Rectal smooth muscle tissue (tissue), 1 donor: Measurements from ENCODE around the gene SLC25A5.

ENCODE experiments used
- H3K27ac ChIP-seq: one replicate; pipeline ENCODE4 v1.7.0; 2013; ENCODE audit warnings: low read depth, low read length, inconsistent platforms
- H3K27me3 ChIP-seq: one replicate; pipeline ENCODE4 v1.7.0; 2013; ENCODE audit warnings: low read length; ENCODE audit not compliant: control insufficient read depth, insufficient read depth
- H3K36me3 ChIP-seq: one replicate; pipeline ENCODE4 v1.7.0; 2013; ENCODE audit warnings: low read length; ENCODE audit not compliant: control insufficient read depth, insufficient read depth
- H3K4me1 ChIP-seq: one replicate; pipeline ENCODE4 v1.7.0; 2013; ENCODE audit warnings: low read length; ENCODE audit not compliant: control insufficient read depth, insufficient read depth
- H3K4me3 ChIP-seq: one replicate; pipeline ENCODE4 v1.7.0; 2013; ENCODE audit warnings: low read length
- H3K9ac ChIP-seq: one replicate; pipeline ENCODE4 v1.7.0; 2013; ENCODE audit warnings: low read length

SLC25A5 gene

GRCh38 chrX:119455264-119455663 is 13.0 kb upstream of the SLC25A5 start:
- no peak overlapping the region for H3K4me3 ChIP-seq
- no peak overlapping the region for H3K27ac ChIP-seq
- no peaks in the 10 kb centered on the region for H3K4me1 ChIP-seq

GRCh38 chrX:119459181-119459580 is 9.1 kb upstream of the SLC25A5 start:
- no peak overlapping the region for H3K4me3 ChIP-seq
- H3K36me3 ChIP-seq = no peaks in the 10 kb centered on the region
- no peaks in the 10 kb centered on the region for H3K4me1 ChIP-seq
- H3K27ac ChIP-seq = no peak overlapping the region
- no peak overlapping the region for H3K9ac ChIP-seq
- no peaks in the 10 kb centered on the region for H3K27me3 ChIP-seq

More at GRCh38 chrX:119455264-119455663, 13.0 kb upstream of the SLC25A5 start:
- Histone ChIP-seq H3K36me3 (no peaks in the 10 kb centered on the region), H3K9ac (no peak overlapping the region), H3K27me3 (no peaks in the 10 kb centered on the region)

DNA sequence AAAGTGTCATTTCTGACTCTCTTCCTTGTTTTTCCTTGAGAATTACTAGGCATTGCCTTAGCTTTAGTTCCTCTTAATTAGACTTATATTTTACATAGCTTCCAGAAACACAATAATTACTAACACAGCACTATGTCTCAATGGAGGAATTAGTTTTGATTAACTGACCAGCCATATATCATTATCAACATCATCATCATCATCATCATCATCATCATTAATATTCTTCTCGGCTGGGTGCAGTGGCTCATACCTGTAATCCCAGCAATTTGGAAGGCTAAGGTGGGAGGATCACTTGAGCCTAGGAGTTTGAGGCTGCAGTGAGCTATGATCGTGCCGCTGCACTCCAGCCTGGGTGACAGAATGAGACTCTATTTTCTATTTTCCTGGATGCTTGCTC is 2.7 kb upstream of the SLC25A5 start:
- no peaks in the 10 kb centered on the region for H3K27me3 ChIP-seq
- no peaks in the 10 kb centered on the region for H3K36me3 ChIP-seq
- no peak overlapping the region for H3K4me3 ChIP-seq
- no peaks in the 10 kb centered on the region for H3K4me1 ChIP-seq
- no peak overlapping the region for H3K9ac ChIP-seq
- no peak overlapping the region for H3K27ac ChIP-seq

DNA sequence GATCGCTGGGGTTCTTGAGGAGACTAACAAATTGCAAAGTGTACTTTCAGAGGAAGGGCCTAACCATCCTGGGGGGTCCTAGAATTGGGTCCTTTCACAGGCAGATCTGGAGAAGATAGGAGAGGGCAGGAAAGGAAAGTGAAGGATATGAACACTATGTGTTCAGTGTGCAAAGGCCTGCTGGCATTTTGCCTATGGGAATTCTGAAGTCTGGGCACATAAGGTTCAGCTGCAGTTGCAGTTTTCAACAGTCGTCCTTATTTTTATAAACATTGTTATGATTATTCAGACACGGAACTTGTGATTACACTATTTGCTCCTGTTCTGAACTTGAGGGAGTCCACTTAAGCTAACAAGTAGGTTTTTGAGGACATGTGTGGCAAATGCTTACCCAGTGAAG is 1.3 kb upstream of the SLC25A5 start:
- no peak overlapping the region for H3K9ac ChIP-seq
- no peak overlapping the region for H3K27ac ChIP-seq

DNA sequence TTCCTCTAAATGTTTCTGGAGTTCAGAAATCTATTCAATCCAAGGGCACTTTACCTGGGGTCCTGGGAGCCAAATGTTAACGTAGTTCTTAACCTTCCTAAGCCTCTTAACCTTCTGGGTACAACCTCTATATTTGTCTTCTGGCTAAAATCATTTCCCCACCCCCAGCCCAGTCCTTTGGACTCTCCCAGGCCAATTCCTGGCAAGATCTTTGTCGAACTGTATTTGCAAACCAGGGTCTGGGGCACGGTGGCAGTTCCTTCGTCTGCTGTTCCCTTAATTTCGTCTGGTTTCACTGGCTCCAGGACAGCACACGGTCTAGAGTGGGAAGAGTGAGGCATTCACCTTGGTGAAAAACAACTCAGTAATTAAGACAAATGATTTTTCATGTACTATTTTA is 811 bp upstream of the SLC25A5 start:
- Histone ChIP-seq H3K9ac (no peak overlapping the region), H3K27me3 (no peaks in the 10 kb centered on the region), H3K4me1 (no peaks in the 10 kb centered on the region), H3K4me3 (no peak overlapping the region), H3K36me3 (peaks cover 2% of the 10 kb centered on the region), H3K27ac (no peak overlapping the region)

More for the DNA sequence above, 1.3 kb upstream of the SLC25A5 start:
- Histone ChIP-seq H3K4me3 (no peak overlapping the region), H3K4me1 (no peaks in the 10 kb centered on the region), H3K27me3 (no peaks in the 10 kb centered on the region), H3K36me3 (peaks cover 2% of the 10 kb centered on the region)

DNA sequence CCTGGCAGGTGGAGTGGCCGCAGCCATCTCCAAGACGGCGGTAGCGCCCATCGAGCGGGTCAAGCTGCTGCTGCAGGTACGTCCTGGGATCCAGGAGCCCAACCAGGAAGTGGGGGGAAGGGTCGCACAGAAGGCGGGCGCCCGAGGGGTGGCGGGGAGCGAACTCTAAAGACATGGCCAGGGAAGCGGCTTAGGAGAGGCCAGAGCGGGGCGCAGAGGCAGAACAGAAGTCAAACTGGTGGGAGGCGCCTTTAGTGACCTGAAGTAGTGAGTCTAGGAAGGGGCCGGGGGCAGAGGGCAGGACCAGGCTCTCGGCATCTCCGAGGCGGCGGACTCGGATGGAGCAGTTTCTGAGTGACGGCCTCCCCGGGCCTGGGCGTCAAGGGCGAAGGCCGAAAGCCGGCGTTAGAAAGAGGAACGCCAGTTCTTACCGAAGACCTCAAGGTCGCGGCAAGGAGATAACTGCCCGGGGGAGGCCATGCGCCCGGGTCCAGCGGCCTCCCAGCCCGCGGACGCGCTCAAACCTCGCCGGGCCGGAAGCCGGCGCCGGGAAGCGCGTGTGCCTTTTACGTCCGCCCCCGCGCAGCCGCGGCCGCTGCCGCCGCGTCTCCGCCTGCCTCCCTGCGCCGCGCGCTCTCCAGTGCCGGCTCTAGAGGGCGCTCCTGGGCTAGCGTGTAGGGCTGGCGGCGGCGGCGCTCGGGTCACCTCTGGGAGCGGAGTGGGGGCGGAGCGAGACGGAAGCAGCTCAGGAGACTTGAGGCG is 488 bp downstream of the SLC25A5 start:
- Histone ChIP-seq H3K27me3 (no peaks in the 10 kb centered on the region), H3K27ac (peak overlapping the region; percentile 95), H3K4me1 (no peaks in the 10 kb centered on the region), H3K9ac (peak overlapping the region; percentile 89), H3K4me3 (peak overlapping the region; percentile 84), H3K36me3 (peaks cover 2% of the 10 kb centered on the region)

- Histone ChIP-seq H3K4me1 (no peaks in the 10 kb centered on the region), H3K27me3 (no peaks in the 10 kb centered on the region), H3K36me3 (peaks cover 2% of the 10 kb centered on the region), H3K27ac (peak overlapping the region; percentile 84), H3K4me3 (peak overlapping the region; percentile 79), H3K9ac (peak overlapping the region; percentile 74)
Observed at GRCh38 chrX:119469313-119469635, 1.0 kb downstream of the SLC25A5 start.

- H3K36me3 ChIP-seq = peaks cover 2% of the 10 kb centered on the region
- H3K9ac ChIP-seq = no peak overlapping the region
- no peaks in the 10 kb centered on the region for H3K27me3 ChIP-seq
- no peak overlapping the region for H3K4me3 ChIP-seq
- no peaks in the 10 kb centered on the region for H3K4me1 ChIP-seq
- H3K27ac ChIP-seq = no peak overlapping the region
Observed at GRCh38 chrX:119474615-119475388, 6.6 kb downstream of the SLC25A5 start.

DNA sequence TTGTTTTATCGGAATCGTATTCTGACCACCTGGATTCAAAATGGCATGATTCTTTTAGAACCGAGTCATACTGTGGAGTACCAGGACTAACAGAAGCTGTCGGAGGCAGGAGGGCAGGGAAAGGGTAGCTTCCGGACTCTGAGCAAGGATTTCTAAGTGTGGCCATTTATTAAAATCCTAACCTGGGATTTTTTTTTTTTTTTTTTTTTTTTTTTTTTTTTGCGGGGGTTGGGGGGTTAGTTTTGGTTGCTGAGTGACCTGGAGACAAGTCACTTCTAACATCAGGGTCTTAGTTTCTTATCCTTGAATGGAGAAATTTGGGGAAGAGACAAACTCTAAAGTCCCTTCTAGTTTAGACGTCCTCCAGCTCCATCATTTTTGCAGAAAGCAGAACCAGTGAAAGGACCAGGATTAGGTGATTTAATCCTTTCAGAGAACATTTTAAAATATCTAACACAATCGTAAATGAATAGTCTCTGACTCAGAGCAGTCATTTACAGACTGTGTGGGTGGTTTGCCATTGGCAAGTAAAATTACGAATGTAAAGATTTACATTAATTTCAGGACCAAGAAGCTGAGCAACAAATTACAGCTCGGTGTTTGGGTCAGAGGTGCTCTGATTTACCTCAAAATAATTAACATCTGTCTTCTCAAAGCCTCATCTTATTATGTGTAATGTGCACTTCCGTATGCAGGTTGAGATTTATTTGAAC is 7.3 kb downstream of the SLC25A5 start:
- peaks cover 2% of the 10 kb centered on the region for H3K36me3 ChIP-seq
- H3K4me3 ChIP-seq = no peak overlapping the region
- H3K27me3 ChIP-seq = no peaks in the 10 kb centered on the region
- H3K27ac ChIP-seq = no peak overlapping the region
- no peak overlapping the region for H3K9ac ChIP-seq
- no peaks in the 10 kb centered on the region for H3K4me1 ChIP-seq

DNA sequence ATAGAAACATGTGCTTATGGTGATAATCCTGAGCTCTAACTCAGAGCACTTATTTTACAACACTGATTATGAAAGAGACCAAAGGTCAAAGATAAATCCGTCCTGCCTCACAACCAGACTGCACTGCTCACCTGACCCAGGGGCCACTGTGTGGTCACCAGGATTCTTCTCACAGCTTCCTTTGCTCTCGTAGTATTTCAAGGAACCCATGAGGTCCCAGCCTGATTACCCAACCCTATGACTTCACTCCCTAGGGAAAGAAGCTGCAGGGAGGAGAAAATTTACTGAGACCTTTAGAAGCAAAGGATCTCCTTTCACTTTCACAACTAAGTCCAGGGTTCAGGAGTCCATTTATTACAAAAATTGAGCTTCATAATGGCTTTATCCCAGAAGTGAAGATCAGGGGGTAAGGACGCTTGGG is 9.6 kb downstream of the SLC25A5 start:
- Histone ChIP-seq H3K27ac (no peak overlapping the region), H3K4me3 (no peak overlapping the region), H3K27me3 (peaks cover under 1% of the 10 kb centered on the region), H3K36me3 (no peaks in the 10 kb centered on the region), H3K4me1 (no peaks in the 10 kb centered on the region), H3K9ac (no peak overlapping the region)

- Histone ChIP-seq H3K4me1 (no peaks in the 10 kb centered on the region), H3K4me3 (no peak overlapping the region), H3K36me3 (no peaks in the 10 kb centered on the region), H3K9ac (no peak overlapping the region), H3K27ac (no peak overlapping the region), H3K27me3 (peaks cover 1% of the 10 kb centered on the region)
Observed at GRCh38 chrX:119478504-119478903, 10.3 kb downstream of the SLC25A5 start.

- no peak overlapping the region for H3K4me3 ChIP-seq
- H3K36me3 ChIP-seq = no peaks in the 10 kb centered on the region
- no peak overlapping the region for H3K9ac ChIP-seq
- no peak overlapping the region for H3K27ac ChIP-seq
- peaks cover 1% of the 10 kb centered on the region for H3K27me3 ChIP-seq
- H3K4me1 ChIP-seq = no peaks in the 10 kb centered on the region
Observed at GRCh38 chrX:119479845-119480244, 11.6 kb downstream of the SLC25A5 start.
